Measurements from ENCODE around the gene GRIA1.

GRIA1 gene

DNA sequence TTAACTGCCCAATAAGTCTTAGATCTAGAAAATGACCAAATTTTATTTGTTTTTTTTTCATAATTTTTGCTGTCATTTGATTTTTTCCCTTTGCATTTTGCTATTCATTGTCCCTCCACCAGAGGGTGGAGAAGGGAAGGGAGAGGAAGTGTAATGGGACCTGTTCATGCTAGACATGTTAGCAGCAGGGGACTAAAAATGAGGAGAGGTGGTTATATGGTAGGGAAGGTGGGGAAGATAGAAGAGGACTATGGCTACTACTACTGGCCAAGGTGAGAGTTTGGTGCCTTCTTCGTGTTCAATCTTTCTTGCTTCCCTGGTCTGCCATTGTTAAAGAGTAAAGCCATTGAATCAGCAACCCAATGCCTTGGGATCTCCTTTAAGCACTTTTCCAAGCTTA lies 6.4 kb downstream of the GRIA1 start:
- Histone ChIP-seq H3K4me1 (ENCODE audit: control insufficient read depth, insufficient read depth, low read length) (peaks cover 6% of the 10 kb centered on the region), H3K27ac (ENCODE audit: insufficient read depth, low read depth, low read length, poor library complexity, severe bottlenecking) (no peak overlapping the region), H3K36me3 (ENCODE audit: control insufficient read depth, insufficient read depth, low read length) (no peaks in the 10 kb centered on the region), H3K27me3 (ENCODE audit: control insufficient read depth, insufficient read depth, low read length, poor library complexity, severe bottlenecking) (no peaks in the 10 kb centered on the region), H3K9me3 (ENCODE audit: control insufficient read depth, low read length) (no peaks in the 10 kb centered on the region), H3K4me3 (ENCODE audit: insufficient read depth, low read depth, low read length) (no peak overlapping the region)
- WGBS, 2 experiments: 29 to 46% methylated on average over 1 of the region's 1 CpG

DNA sequence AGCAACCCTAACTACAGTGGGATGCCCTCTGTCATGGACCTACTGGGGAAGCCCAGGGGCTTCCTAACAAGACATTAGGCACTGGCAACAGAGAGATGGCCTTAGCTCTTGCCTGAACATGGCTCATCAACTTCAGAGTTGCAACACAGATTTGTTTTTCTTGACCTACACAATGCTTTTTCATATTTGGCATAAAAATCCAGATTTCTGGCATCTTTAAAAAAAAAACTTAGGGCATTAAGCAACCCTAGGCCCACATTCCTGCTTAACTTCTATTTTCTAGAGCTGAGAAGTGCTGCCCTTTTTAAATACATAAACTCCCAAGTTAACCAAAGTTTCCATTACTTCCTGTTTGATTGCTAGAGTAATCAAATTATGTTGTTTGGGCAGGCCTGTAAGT lies 8.0 kb downstream of the GRIA1 start:
- H3K36me3 ChIP-seq (ENCODE audit: control insufficient read depth, insufficient read depth, low read length): no peaks in the 10 kb centered on the region
- no peaks in the 10 kb centered on the region for H3K9me3 ChIP-seq (ENCODE audit: control insufficient read depth, low read length)
- H3K4me1 ChIP-seq (ENCODE audit: control insufficient read depth, insufficient read depth, low read length): peaks cover under 1% of the 10 kb centered on the region
- H3K27ac ChIP-seq (ENCODE audit: insufficient read depth, low read depth, low read length, poor library complexity, severe bottlenecking): no peak overlapping the region
- no peak overlapping the region for H3K4me3 ChIP-seq (ENCODE audit: insufficient read depth, low read depth, low read length)
- H3K27me3 ChIP-seq (ENCODE audit: control insufficient read depth, insufficient read depth, low read length, poor library complexity, severe bottlenecking): no peaks in the 10 kb centered on the region

DNA sequence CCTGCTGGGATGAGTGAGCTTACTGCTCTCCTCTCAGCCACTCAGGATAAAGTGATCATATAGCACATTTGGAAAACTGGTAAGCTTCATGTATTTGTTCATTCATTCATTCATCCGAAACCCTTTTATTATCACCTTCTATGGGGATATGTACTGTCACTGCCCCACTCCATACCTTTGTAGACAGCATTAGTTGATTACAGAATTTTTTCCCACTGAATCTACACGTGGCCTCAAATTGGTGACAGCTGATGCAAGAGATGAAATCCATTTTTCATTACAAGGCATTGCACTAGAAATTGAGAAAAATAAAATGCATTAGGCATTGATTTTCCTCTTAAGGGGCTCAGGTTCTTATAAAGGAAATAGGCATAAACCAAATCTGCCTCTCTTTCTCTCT lies 9.7 kb downstream of the GRIA1 start:
- 90 to 100% methylated on average over 1 to 2 of the region's 2 CpGs for WGBS, 2 experiments
- Histone ChIP-seq H3K36me3 (ENCODE audit: control insufficient read depth, insufficient read depth, low read length) (no peaks in the 10 kb centered on the region), H3K27me3 (ENCODE audit: control insufficient read depth, insufficient read depth, low read length, poor library complexity, severe bottlenecking) (no peaks in the 10 kb centered on the region), H3K4me3 (ENCODE audit: insufficient read depth, low read depth, low read length) (no peak overlapping the region), H3K27ac (ENCODE audit: insufficient read depth, low read depth, low read length, poor library complexity, severe bottlenecking) (no peak overlapping the region), H3K9me3 (ENCODE audit: control insufficient read depth, low read length) (no peaks in the 10 kb centered on the region), H3K4me1 (ENCODE audit: control insufficient read depth, insufficient read depth, low read length) (no peaks in the 10 kb centered on the region)

DNA sequence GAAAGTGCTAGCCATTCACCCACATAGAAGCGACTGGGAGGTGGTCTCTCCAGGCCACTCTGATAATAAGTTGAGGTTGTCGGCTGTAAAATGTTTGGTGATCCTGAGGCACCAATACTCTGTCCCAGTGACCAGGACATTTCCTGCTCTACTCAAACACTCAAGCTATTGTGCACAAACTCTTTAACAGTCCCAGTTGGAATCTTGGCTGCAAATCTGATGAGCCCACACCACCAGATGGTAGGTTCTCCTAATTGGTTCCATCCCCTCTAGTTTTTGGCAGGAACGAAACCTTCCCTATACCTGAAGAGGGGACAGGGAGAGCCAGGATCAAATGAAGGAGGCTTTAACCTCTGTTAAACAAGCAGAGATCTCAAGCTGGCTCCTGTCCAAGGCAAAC lies 14.3 kb downstream of the GRIA1 start:
- Histone ChIP-seq H3K27me3 (ENCODE audit: control insufficient read depth, insufficient read depth, low read length, poor library complexity, severe bottlenecking) (no peaks in the 10 kb centered on the region), H3K27ac (ENCODE audit: insufficient read depth, low read depth, low read length, poor library complexity, severe bottlenecking) (no peak overlapping the region), H3K9me3 (ENCODE audit: control insufficient read depth, low read length) (no peaks in the 10 kb centered on the region), H3K4me3 (ENCODE audit: insufficient read depth, low read depth, low read length) (no peak overlapping the region), H3K36me3 (ENCODE audit: control insufficient read depth, insufficient read depth, low read length) (no peaks in the 10 kb centered on the region), H3K4me1 (ENCODE audit: control insufficient read depth, insufficient read depth, low read length) (no peaks in the 10 kb centered on the region)
- 84 to 96% methylated on average over 3 of the region's 3 CpGs for WGBS, 2 experiments

DNA sequence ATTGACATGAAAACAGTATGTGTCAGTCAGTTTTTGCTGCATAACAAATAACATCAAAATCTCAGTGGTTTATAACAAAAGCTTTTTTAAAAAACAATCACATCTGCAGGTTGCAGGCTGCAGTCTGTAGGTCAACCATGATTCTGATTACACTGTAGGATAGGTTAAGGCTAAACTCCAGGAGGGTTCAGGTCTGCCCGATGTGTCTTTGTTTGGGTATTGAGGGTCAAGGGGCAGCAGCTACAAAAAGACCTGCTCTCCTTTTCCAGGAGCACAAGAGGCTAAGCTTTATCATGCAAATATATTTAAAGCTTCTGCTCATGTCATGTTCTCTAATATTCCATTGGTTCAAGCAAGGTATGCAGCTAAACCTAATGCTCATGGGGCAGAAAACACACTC lies 18.2 kb downstream of the GRIA1 start:
- H3K27me3 ChIP-seq (ENCODE audit: control insufficient read depth, insufficient read depth, low read length, poor library complexity, severe bottlenecking): no peaks in the 10 kb centered on the region
- H3K36me3 ChIP-seq (ENCODE audit: control insufficient read depth, insufficient read depth, low read length): no peaks in the 10 kb centered on the region
- H3K27ac ChIP-seq (ENCODE audit: insufficient read depth, low read depth, low read length, poor library complexity, severe bottlenecking): no peak overlapping the region
- 48 to 72% methylated on average over 1 of the region's 1 CpG for WGBS, 2 experiments
- H3K9me3 ChIP-seq (ENCODE audit: control insufficient read depth, low read length): no peaks in the 10 kb centered on the region
- no peak overlapping the region for H3K4me3 ChIP-seq (ENCODE audit: insufficient read depth, low read depth, low read length)
- H3K4me1 ChIP-seq (ENCODE audit: control insufficient read depth, insufficient read depth, low read length): no peaks in the 10 kb centered on the region

DNA sequence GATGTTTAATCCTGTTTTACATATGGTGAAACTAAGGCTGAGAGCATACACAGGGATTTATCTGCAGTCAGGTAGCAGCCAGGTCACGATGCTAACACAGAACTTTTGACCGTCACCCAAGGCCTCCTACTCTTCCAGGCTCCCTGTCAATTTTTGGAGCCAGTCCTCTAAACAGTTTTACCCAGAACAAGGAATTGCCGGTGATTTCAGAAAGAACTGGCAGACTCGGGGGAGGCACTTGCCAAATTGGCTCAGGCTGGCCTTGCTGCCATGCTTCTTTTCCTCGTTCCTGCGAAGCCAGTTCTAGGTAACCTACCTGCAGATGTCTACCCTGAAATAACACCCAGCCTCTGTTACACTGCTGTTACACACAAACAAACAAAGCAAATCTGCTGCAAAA lies 21.2 kb downstream of the GRIA1 start:
- Histone ChIP-seq H3K27ac (ENCODE audit: insufficient read depth, low read depth, low read length, poor library complexity, severe bottlenecking) (no peak overlapping the region), H3K9me3 (ENCODE audit: control insufficient read depth, low read length) (no peaks in the 10 kb centered on the region), H3K4me3 (ENCODE audit: insufficient read depth, low read depth, low read length) (no peak overlapping the region), H3K4me1 (ENCODE audit: control insufficient read depth, insufficient read depth, low read length) (peaks cover 7% of the 10 kb centered on the region), H3K36me3 (ENCODE audit: control insufficient read depth, insufficient read depth, low read length) (no peaks in the 10 kb centered on the region), H3K27me3 (ENCODE audit: control insufficient read depth, insufficient read depth, low read length, poor library complexity, severe bottlenecking) (no peaks in the 10 kb centered on the region)
- WGBS, 2 experiments: 75 to 78% methylated on average over 6 of the region's 6 CpGs

DNA sequence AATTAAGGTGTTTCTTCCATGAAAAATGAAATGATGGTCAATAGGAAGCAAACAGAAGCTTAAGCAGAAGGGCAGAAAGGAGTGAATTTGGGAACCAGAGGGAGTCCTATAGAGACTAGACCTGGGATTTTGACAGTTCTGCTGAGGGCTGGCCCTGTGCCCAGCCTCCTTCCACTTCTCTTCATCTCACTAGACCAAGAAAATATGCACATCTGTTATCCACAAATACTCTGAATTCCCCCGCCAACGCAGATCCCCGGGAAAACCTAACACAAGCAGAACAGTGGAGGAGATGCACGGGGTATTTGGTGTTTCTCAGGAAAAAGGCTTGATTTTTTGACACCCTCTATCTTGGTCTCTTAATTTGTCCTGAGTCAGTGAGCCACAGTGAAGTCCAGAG lies 22.7 kb downstream of the GRIA1 start:
- Histone ChIP-seq H3K4me1 (ENCODE audit: control insufficient read depth, insufficient read depth, low read length) (peaks cover 20% of the 10 kb centered on the region), H3K36me3 (ENCODE audit: control insufficient read depth, insufficient read depth, low read length) (no peaks in the 10 kb centered on the region), H3K4me3 (ENCODE audit: insufficient read depth, low read depth, low read length) (no peak overlapping the region), H3K27ac (ENCODE audit: insufficient read depth, low read depth, low read length, poor library complexity, severe bottlenecking) (no peak overlapping the region), H3K27me3 (ENCODE audit: control insufficient read depth, insufficient read depth, low read length, poor library complexity, severe bottlenecking) (no peaks in the 10 kb centered on the region), H3K9me3 (ENCODE audit: control insufficient read depth, low read length) (no peaks in the 10 kb centered on the region)
- WGBS, 2 experiments: 96 to 99% methylated on average over 4 of the region's 4 CpGs

DNA sequence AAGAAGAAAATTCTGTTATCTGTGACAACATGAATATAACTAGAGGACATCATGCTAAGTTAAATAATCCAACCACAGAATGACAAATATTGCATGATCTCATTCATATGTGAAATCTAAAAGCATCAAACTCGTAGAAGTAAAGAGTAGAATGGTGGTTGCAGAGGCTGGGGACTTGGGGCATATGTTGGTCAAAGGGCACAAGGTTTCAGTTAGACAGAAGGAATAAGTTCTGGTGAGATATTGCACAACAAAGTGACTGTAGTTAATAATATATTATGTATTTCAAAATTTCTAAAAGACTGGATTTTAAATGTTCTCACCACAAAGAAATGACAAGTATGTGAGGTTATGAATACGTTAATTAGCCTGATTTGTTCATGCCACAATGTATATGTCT lies 24.8 kb downstream of the GRIA1 start:
- H3K4me3 ChIP-seq (ENCODE audit: insufficient read depth, low read depth, low read length): no peak overlapping the region
- no peak overlapping the region for H3K27ac ChIP-seq (ENCODE audit: insufficient read depth, low read depth, low read length, poor library complexity, severe bottlenecking)
- no peaks in the 10 kb centered on the region for H3K27me3 ChIP-seq (ENCODE audit: control insufficient read depth, insufficient read depth, low read length, poor library complexity, severe bottlenecking)
- H3K4me1 ChIP-seq (ENCODE audit: control insufficient read depth, insufficient read depth, low read length): peaks cover 26% of the 10 kb centered on the region
- 100% methylated on average over 1 of the region's 2 CpGs for WGBS, 2 experiments
- H3K36me3 ChIP-seq (ENCODE audit: control insufficient read depth, insufficient read depth, low read length): no peaks in the 10 kb centered on the region
- H3K9me3 ChIP-seq (ENCODE audit: control insufficient read depth, low read length): no peaks in the 10 kb centered on the region

GRCh38 chr5:153516504-153517240 lies 26.2 kb downstream of the GRIA1 start:
- Histone ChIP-seq H3K27ac (ENCODE audit: insufficient read depth, low read depth, low read length, poor library complexity, severe bottlenecking) (peak overlapping the region; percentile 38), H3K4me3 (ENCODE audit: insufficient read depth, low read depth, low read length) (no peak overlapping the region), H3K9me3 (ENCODE audit: control insufficient read depth, low read length) (no peaks in the 10 kb centered on the region), H3K4me1 (ENCODE audit: control insufficient read depth, insufficient read depth, low read length) (peaks cover 34% of the 10 kb centered on the region), H3K36me3 (ENCODE audit: control insufficient read depth, insufficient read depth, low read length) (no peaks in the 10 kb centered on the region), H3K27me3 (ENCODE audit: control insufficient read depth, insufficient read depth, low read length, poor library complexity, severe bottlenecking) (no peaks in the 10 kb centered on the region)
- 44 to 53% methylated on average over 12 of the region's 12 CpGs for WGBS, 2 experiments

DNA sequence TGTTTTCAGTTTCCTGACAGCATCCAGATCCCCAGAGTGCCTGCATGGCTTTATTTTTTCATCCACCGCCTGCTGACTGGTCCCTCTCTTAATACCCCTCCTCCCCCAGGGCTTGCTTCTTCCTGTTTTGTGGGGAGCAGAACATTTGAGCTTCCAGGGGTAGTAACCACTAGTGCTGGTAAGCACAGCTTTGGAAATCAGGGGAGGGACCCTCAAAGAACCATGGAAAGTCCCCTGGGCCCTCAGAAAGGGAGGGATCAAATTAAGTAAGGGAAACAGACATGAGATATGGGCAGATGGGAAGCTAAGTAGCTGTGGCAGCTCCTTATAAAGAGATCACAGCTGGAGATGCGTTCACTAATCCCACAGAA lies 26.8 kb downstream of the GRIA1 start:
- Histone ChIP-seq H3K4me3 (ENCODE audit: insufficient read depth, low read depth, low read length) (no peak overlapping the region), H3K9me3 (ENCODE audit: control insufficient read depth, low read length) (no peaks in the 10 kb centered on the region), H3K27ac (ENCODE audit: insufficient read depth, low read depth, low read length, poor library complexity, severe bottlenecking) (peak overlapping the region; percentile 38), H3K4me1 (ENCODE audit: control insufficient read depth, insufficient read depth, low read length) (peaks cover 34% of the 10 kb centered on the region), H3K27me3 (ENCODE audit: control insufficient read depth, insufficient read depth, low read length, poor library complexity, severe bottlenecking) (no peaks in the 10 kb centered on the region), H3K36me3 (ENCODE audit: control insufficient read depth, insufficient read depth, low read length) (no peaks in the 10 kb centered on the region)
- 51 to 58% methylated on average over 2 of the region's 2 CpGs for WGBS, 2 experiments

GRCh38 chr5:153520137-153520536 lies 29.7 kb downstream of the GRIA1 start:
- Histone ChIP-seq H3K27me3 (ENCODE audit: control insufficient read depth, insufficient read depth, low read length, poor library complexity, severe bottlenecking) (no peaks in the 10 kb centered on the region), H3K9me3 (ENCODE audit: control insufficient read depth, low read length) (no peaks in the 10 kb centered on the region), H3K36me3 (ENCODE audit: control insufficient read depth, insufficient read depth, low read length) (no peaks in the 10 kb centered on the region), H3K4me1 (ENCODE audit: control insufficient read depth, insufficient read depth, low read length) (peaks cover 34% of the 10 kb centered on the region), H3K4me3 (ENCODE audit: insufficient read depth, low read depth, low read length) (no peak overlapping the region), H3K27ac (ENCODE audit: insufficient read depth, low read depth, low read length, poor library complexity, severe bottlenecking) (no peak overlapping the region)
- 50 to 54% methylated on average over 1 of the region's 1 CpG for whole genome bisulfite sequencing, 2 experiments

Data from ectodermal cell (in vitro differentiated cells).